ENCODE results near the gene SERPIND1. TPM values are rescaled to one million over a fixed set of nuclear protein-coding genes. Genes with fewer than 3 reads are reported as not detected.
"Not testable (repeated sequence)": the region's sequence is repeated elsewhere in the genome, so short reads cannot be mapped to it uniquely, and the experiment has no call there.

The SERPIND1 gene
- total RNA-seq, 1 experiment from 2014 or later: not detected

- no peak for DNase-seq (ENCODE audit: low spot score)
Measured at GRCh38 chr22:20814221-20814808, 40.4 kb downstream of the SERPIND1 start.

DNA sequence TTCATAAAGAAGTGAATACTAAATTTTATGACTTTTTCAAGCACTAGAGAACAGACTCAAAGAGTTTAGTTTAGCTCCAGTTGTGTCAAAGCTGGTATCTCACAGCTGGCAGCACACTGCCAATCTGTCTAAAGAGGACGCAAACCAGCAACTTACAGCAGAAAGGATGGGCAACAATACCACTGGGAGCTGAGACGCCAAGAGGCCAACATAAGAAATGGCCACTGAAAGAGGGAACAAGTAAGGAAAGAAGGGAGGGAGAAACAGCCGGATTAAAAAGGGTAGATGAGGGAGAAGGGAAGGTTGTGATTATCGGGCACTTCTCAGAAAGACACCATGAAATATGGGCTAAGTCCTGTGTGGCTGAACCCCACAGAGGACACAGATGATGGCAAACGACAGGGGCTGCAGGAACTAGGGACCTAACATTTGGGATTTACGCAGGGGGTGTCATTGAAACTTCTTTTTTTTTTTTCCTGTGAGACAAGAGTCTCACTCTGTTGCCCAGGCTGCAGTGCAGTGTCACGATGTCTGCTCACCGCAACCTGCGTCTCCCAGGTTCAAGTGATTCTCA is 41.7 kb downstream of the SERPIND1 start:
- DNase-seq (ENCODE audit: low spot score): no peak

DNA sequence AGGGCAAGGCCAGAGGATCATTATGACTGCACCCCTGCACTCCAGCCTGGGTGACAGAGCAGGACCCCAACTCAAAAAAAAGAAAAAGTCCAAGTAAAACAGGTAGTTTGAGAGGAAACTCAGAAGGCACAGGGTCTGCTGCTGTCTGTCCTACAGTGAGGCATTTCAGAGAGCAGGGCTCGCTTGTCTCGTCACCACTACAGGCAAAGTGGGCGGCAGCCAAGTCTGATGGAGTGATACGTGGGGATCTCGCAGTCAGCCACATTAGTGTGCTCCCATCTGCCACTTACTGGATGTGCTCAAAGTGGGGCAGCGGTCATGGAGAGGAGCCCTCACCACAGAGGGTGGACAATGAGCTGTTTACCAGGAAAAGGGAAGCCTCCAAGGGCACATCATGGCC is 42.6 kb downstream of the SERPIND1 start:
- no peak for DNase-seq (ENCODE audit: low spot score)

GRCh38 chr22:20818471-20818870 is 44.6 kb downstream of the SERPIND1 start:
- DNase-seq (ENCODE audit: low spot score): no peak

- DNase-seq (ENCODE audit: low spot score): no peak
Measured at GRCh38 chr22:20819471-20819870, 45.6 kb downstream of the SERPIND1 start.

DNA sequence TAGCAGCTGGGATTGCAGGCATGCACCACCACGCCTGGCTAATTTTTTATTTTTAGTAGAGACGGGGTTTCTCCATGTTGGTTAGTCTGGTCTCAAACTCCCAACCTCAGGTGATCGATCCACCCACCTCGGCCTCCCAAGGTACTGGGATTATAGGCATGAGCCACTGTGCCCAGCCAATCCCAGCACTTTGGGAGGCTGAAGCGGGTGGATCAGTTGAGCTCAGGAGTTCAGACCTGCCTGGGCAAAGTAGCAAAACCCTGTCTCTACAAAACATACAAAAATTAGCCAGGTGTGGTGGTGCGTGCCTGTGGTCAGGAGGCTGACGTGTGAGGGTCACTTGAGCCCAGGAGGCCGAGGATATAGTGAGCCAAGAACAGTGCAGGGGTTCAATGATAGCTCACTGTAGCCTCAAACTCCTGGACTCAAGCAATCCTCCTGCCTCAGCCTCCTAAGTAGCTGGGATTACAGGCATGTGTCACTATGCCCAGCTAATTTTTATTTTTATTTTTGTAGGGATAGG is 47.9 kb downstream of the SERPIND1 start:
- not testable (repeated sequence) for DNase-seq (ENCODE audit: low spot score)

GRCh38 chr22:20822240-20822639 is 48.3 kb downstream of the SERPIND1 start:
- DNase-seq (ENCODE audit: low spot score): no peak

DNA sequence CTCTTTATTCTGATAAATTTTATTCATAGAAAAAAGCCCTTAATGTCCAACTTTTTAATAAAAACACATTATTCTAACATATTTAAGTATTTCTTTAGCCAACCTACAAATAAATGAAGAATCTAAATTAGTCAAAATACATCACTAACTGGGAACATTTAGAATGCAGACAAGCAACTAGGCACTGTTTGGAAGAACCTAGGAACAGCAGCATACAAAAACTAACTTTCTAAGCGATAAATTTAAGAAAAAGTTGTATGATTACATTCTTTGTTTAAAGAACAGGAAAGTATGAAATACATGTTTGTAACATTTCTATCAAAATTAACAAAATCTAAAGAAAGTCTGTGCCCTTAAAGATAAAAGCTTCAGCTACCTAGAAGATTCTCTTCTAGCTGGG is 49.4 kb downstream of the SERPIND1 start:
- no peak for DNase-seq (ENCODE audit: low spot score)

DNA sequence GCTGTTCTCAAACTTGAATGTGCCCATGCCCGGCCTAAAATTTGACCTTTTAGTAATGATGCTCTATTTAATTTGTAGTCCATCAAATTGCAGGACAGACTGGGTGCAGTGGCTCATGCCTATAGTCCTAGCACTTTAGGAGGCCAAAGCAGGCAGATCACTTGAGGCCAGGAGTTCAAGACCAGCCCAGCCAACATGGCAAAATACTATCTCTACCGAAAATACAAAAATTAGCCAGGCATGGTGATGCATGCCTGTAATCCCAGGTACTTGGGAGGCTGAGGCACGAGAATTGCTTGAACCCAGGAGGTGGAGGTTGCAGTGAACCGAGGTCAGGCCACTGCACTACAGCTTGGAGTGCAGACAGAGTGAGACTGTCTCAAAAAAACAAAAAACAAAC is 51.3 kb downstream of the SERPIND1 start:
- DNase-seq (ENCODE audit: low spot score): not testable (repeated sequence)

DNA sequence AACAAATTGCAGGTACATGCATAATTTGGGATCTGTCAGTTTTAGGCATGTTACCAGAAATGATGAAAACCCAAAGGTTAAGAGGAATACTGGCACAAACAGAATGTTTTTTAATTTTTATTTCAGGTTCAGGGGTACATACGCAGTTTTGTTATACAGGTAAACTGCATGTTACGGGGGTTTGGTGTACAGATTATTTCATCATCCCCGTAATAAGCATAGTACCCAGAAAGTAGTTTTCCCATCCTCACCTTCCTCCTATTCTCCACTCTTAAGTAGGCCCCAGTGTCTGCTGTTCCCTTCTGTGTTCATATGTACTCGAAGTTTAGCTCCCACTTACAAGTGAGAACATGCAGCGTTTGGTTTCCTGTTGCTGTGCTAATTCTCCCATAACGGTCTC is 51.7 kb downstream of the SERPIND1 start:
- no peak for DNase-seq (ENCODE audit: low spot score)

- DNase-seq (ENCODE audit: low spot score): not testable (repeated sequence)
Measured at GRCh38 chr22:20826373-20827152, 52.6 kb downstream of the SERPIND1 start.

DNA sequence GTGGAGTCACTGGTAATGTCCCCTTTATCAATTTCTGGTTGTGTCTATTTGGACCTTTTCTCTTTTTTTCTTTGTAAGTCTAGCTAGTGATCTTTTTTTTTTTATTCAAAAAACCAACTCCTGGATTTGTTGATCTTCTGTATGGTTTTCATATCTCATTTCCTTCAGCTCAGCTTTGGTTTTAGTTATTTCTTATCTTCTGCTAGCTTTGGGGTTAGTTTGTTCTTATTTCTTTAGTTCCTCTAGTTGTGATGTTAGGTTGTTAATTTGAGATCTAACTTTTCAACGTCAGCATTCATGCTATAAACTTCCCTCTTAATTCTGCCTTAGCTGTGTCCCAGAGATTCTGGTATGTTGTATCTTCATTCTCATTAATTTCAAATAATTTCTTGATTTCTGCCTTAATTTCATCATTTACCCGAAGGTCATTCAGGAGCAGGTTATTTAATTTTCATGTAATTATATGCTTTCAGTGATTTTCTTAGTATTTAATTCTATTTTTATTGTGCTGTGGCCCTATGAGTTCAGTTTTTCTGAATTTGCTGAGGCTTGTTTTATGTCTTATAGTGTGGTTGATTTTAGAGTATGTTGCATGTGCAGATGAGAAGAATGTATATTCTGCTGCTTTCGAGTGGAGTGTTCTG is 55.7 kb downstream of the SERPIND1 start:
- DNase-seq (ENCODE audit: low spot score): no peak

GRCh38 chr22:20833225-20833665 is 59.3 kb downstream of the SERPIND1 start:
- DNase-seq (ENCODE audit: low spot score): no peak

GRCh38 chr22:20834206-20834605 is 60.3 kb downstream of the SERPIND1 start:
- DNase-seq (ENCODE audit: low spot score): no peak

GRCh38 chr22:20834725-20835124 is 60.8 kb downstream of the SERPIND1 start:
- DNase-seq (ENCODE audit: low spot score): no peak

Other genes starting within 250 kb of the SERPIND1 start
- 12.6 and 19.6 TPM in 2 replicates for gene PI4KA, start 84.7 kb downstream of the SERPIND1 start, total RNA-seq (2014; rRNA removed; shearing (Covaris generic))
- gene SNAP29, start 84.9 kb downstream of the SERPIND1 start, total RNA-seq (2014; rRNA removed; shearing (Covaris generic)): 5.0 and 6.1 TPM in 2 replicates
- gene CRKL, start 143.3 kb downstream of the SERPIND1 start, total RNA-seq (2014; rRNA removed; shearing (Covaris generic)): 25.4 and 27.4 TPM in 2 replicates
- gene AIFM3, start 193.1 kb downstream of the SERPIND1 start, total RNA-seq (2014; rRNA removed; shearing (Covaris generic)): not detected in 2 replicates
- gene LZTR1, start 208.2 kb downstream of the SERPIND1 start, total RNA-seq (2014; rRNA removed; shearing (Covaris generic)): 6.8 and 8.2 TPM in 2 replicates
- 41.8 and 45.8 TPM in 2 replicates for gene THAP7, start 228.0 kb downstream of the SERPIND1 start, total RNA-seq (2014; rRNA removed; shearing (Covaris generic))
- gene P2RX6, start 241.1 kb downstream of the SERPIND1 start, total RNA-seq (2014; rRNA removed; shearing (Covaris generic)): 2.0 and 4.0 TPM in 2 replicates